Activated effector memory CD4-positive, alpha-beta T cell treated with anti-CD3 and anti-CD28 coated beads, Interleukin-2, amount 50 U/mL, for 16 hours (primary cell): Measurements from ENCODE around the gene CENPU.
A peak's percentile ranks its signal among the peaks of the same experiment; 100 is the strongest.
"Not testable (repeated sequence)": the region's sequence is repeated elsewhere in the genome, so short reads cannot be mapped to it uniquely, and the experiment has no call there.

Experiments used
- DNase-seq: peaks from one replicate; pipeline ENCODE4 v3.0.0-alpha.2; 2020

The CENPU gene

GRCh38 chr4:184750926-184751584 is 17.2 kb upstream of the CENPU start:
- DNase-seq: no peak

GRCh38 chr4:184748251-184748652 is 14.4 kb upstream of the CENPU start:
- DNase-seq: no peak

GRCh38 chr4:184747034-184747830 is 13.3 kb upstream of the CENPU start:
- no peak for DNase-seq

- peak; percentile 85 for DNase-seq
Observed at GRCh38 chr4:184745831-184746795, 12.2 kb upstream of the CENPU start.

- DNase-seq: no peak
Observed at GRCh38 chr4:184744236-184744635, 10.3 kb upstream of the CENPU start.

- DNase-seq: no peak
Observed at GRCh38 chr4:184743650-184744049, 9.8 kb upstream of the CENPU start.

- DNase-seq: not testable (repeated sequence)
Observed at GRCh38 chr4:184741651-184742050, 7.8 kb upstream of the CENPU start.

GRCh38 chr4:184740980-184741391 is 7.1 kb upstream of the CENPU start:
- no peak for DNase-seq

- DNase-seq: not testable (repeated sequence)
Observed at GRCh38 chr4:184739575-184739974, 5.7 kb upstream of the CENPU start.

- DNase-seq: no peak
Observed at GRCh38 chr4:184734758-184735157, 862 bp upstream of the CENPU start.

- no peak for DNase-seq
Observed at GRCh38 chr4:184732126-184732525, 1.8 kb downstream of the CENPU start.

- DNase-seq: no peak
Observed at GRCh38 chr4:184731056-184731455, 2.8 kb downstream of the CENPU start.

GRCh38 chr4:184729946-184730345 is 4.0 kb downstream of the CENPU start:
- DNase-seq: no peak

GRCh38 chr4:184728858-184729257 is 5.0 kb downstream of the CENPU start:
- DNase-seq: no peak

GRCh38 chr4:184727430-184727829 is 6.5 kb downstream of the CENPU start:
- DNase-seq: no peak

- DNase-seq: no peak
Observed at GRCh38 chr4:184722798-184723197, 11.1 kb downstream of the CENPU start.

- no peak for DNase-seq
Observed at GRCh38 chr4:184721254-184721653, 12.6 kb downstream of the CENPU start.

GRCh38 chr4:184719407-184719806 is 14.5 kb downstream of the CENPU start:
- DNase-seq: no peak

GRCh38 chr4:184715526-184715925 is 18.4 kb downstream of the CENPU start:
- no peak for DNase-seq

GRCh38 chr4:184713887-184714286 is 20.0 kb downstream of the CENPU start:
- no peak for DNase-seq

- DNase-seq: no peak
Observed at GRCh38 chr4:184712322-184712721, 21.6 kb downstream of the CENPU start.

- DNase-seq: no peak
Observed at GRCh38 chr4:184706453-184706852, 27.4 kb downstream of the CENPU start.

GRCh38 chr4:184705692-184706091 is 28.2 kb downstream of the CENPU start:
- no peak for DNase-seq
